C4-2B (cell line): ENCODE data around the gene PRLH.

ENCODE experiments used
- CTCF ChIP-seq: fragments of 450-650 bp; conservative IDR thresholded peaks from 2 replicates; pipeline ENCODE4 v1.5.1; 2017; ENCODE audit warnings: mild to moderate bottlenecking
- ZFX ChIP-seq: fragments of 450-650 bp; IDR thresholded peaks from 2 replicates; pipeline ENCODE4 v1.6.1; 2017

- no peak for TF ChIP-seq CTCF
- no peak for TF ChIP-seq ZFX
Measured at GRCh38 chr2:237519506-237520245, 46.7 kb upstream of the PRLH start.
